LNCAP (cell line): ENCODE measurements around the gene COX5A.
A peak's percentile ranks its signal among the peaks of the same experiment; 100 is the strongest.

Experiments
- TF ChIP-seq, protein P1 (sequence below): fragments of 450-650 bp; IDR thresholded peaks from 2 replicates; pipeline ENCODE4 v1.5.1; 2017; ENCODE audit warnings: mild to moderate bottlenecking

COX5A gene

DNA sequence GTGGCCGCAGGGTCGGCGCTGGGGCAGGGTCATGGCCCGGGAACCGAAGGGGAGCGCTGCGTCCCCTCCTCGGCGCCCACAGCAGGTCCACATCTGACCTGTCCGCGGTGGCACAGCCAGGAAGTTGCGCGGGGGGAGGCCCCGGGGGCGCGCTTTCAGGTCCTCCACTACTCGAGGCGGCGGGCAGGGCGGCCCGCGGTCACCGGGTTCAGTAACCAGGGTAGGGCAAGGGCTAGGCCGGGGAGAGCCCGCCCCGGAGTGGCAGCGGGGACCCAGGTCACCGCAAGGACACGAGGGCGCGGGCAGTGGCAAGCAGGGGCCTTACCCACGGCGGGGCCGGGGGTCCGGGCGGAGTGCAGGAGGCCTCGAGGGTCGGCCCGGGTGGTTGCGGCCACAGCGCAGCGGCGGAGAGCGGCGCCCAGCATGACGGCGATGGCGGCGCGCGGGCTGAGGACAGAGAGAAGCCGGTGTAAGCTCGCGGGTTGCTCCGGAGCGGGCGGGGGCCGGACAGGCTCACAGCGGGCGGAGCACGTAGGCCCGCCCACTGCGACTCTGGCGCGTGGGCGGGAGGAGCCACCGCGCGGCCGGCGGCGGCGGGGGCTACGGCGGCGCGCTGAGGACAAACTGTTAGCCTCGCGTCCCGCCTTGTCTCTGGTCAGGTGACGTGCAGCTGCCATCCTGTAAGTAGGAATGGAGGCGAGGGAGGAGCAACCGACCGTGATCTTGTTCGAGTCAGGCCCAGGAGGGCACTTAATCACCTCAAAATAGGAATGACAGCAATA lies at the start of gene COX5A:
COX5A (minus strand) TSS at position 484 of the 782 bp plus-strand sequence; CDS start at position 425, 59 bp downstream.
- TF ChIP-seq, protein P1, sequence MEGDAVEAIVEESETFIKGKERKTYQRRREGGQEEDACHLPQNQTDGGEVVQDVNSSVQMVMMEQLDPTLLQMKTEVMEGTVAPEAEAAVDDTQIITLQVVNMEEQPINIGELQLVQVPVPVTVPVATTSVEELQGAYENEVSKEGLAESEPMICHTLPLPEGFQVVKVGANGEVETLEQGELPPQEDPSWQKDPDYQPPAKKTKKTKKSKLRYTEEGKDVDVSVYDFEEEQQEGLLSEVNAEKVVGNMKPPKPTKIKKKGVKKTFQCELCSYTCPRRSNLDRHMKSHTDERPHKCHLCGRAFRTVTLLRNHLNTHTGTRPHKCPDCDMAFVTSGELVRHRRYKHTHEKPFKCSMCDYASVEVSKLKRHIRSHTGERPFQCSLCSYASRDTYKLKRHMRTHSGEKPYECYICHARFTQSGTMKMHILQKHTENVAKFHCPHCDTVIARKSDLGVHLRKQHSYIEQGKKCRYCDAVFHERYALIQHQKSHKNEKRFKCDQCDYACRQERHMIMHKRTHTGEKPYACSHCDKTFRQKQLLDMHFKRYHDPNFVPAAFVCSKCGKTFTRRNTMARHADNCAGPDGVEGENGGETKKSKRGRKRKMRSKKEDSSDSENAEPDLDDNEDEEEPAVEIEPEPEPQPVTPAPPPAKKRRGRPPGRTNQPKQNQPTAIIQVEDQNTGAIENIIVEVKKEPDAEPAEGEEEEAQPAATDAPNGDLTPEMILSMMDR = 0 out of 2 replicates have a peak, but pooled peaks have one; percentile 10

DNA sequence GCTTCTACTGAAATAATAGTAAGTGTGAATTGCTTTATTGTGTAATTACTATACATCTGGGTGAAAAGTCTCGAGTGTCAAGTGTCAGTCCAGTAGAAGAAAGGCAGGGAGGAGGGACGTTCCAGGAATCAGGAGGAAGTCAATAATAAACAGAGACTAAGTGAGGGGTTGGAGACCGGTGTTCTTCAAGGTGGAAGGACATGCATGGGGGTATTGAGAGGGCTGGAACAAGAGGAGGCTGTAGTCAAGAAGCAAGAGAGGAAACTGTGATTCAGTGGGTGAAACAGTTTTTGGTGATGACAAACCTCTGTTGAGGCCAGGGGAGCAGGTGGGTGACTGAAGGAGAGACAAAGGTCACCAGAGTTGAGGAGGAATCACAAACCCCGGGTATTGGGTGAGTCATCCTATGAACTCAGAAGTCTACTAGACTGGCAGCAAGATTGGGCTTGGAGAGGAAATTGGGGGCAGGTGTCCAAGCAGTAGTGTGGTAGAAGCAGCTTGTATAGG lies 45.9 kb upstream of the COX5A start:
- TF ChIP-seq, protein P1 = no peak

DNA sequence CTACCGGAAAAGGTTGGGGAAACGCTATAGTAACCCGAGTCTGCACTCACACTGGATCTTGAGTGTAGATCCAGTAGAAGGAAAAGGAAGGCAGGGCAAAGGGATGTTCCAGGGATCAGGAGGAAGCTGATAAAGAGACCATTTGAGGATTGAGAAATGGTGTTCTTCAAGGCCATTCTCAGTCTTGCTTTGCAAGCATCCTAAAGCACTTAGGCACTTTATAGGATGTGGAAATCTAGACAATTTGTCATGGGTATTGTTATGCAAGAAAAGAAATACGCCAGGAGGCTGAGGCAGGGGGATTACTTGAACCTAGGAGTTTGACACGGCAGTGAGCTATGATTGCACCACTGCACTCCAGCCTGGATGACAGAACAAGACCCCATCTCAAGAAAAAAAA lies 44.3 kb upstream of the COX5A start:
- TF ChIP-seq, protein P1 = no peak

DNA sequence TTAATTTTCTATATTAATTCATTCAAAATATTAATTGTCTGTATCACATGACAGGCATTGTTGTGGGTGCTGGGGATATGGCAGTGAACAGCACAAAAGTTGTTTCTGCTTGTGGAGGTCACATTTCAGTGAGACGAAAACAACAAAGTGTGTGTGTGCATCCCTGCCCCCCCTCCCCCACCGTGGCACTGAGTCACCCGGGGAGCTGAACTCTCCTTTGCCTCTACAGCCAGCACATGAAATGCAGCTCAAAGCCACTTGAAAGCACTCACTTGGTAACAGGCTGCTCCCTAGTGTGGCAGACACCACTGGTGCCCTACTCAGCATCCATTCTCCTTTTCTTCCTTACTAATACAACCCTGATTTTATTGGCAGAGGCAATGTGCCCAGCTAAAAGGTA lies 40.6 kb upstream of the COX5A start:
- TF ChIP-seq, protein P1 = no peak

GRCh38 chr15:74978077-74978476 lies 40.2 kb upstream of the COX5A start:
- TF ChIP-seq, protein P1 = no peak

DNA sequence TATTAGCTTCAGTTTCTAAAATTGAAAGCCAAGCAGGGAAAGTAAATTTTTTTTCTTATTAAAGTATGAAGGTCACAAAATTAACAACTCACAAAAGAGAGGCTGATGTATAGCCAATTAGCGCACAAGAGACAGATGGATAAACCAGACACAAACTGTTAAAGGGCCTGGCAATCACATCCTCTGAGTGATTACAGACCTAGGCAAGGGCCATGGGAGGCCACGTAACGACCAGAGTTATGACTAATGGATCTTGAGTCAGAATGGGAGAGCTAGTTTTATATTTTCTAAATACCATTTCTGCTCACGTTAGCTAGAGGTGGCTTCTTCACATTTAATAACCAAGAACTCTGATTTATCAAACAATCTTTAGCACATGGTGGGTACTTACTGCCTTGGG lies 39.7 kb upstream of the COX5A start:
- TF ChIP-seq, protein P1 = no peak

- TF ChIP-seq, protein P1 = no peak
These were observed 38.3 kb upstream of the COX5A start for GRCh38 chr15:74976159-74976558.
